SU-DHL-6 (cell line): ENCODE data around the gene KCNK1.

Experiments used
- H2AFZ ChIP-seq: fragments of 200-600 bp; sonication (generic); 2 replicates; pipeline ENCODE4 v1.6.1; 2014; ENCODE audit warnings: low read depth, mild to moderate bottlenecking, moderate library complexity, mixed read lengths, antibody characterized with exemption, low read length; ENCODE audit not compliant: severe bottlenecking
- H3F3A ChIP-seq: fragments of 200-600 bp; shearing (Covaris generic); 2 replicates; pipeline ENCODE4 v1.6.0; 2016; ENCODE audit warnings: antibody characterized with exemption, mild to moderate bottlenecking; ENCODE audit not compliant: insufficient read depth
- H3K27ac ChIP-seq: fragments of 200-600 bp; sonication (generic); 2 replicates; pipeline ENCODE4 v1.5.1; 2016; ENCODE audit warnings: low read depth, mild to moderate bottlenecking, low read length, moderate library complexity, mixed read lengths
- H3K27me3 ChIP-seq: fragments of 200-600 bp; sonication (generic), shearing (Covaris generic); 2 replicates; pipeline ENCODE4 v1.6.0; 2014; ENCODE audit warnings: mild to moderate bottlenecking, low read length
- H3K36me3 ChIP-seq: fragments of 200-600 bp; sonication (generic); 2 replicates; pipeline ENCODE4 v1.6.1; 2014; ENCODE audit warnings: mild to moderate bottlenecking, low read length, mixed read lengths
- H3K4me2 ChIP-seq: fragments of 300-600, 200-600 bp; shearing (Covaris generic), sonication (generic); 2 replicates; pipeline ENCODE4 v1.6.0; 2014; ENCODE audit warnings: low read length, low read depth, mild to moderate bottlenecking; ENCODE audit not compliant: poor library complexity, severe bottlenecking
- H3K4me3 ChIP-seq: fragments of 200-600 bp; sonication (generic); 2 replicates; pipeline ENCODE4 v1.5.1; 2014; ENCODE audit warnings: antibody characterized with exemption, low read length, mild to moderate bottlenecking, mixed read lengths; ENCODE audit not compliant: insufficient read depth, poor library complexity, severe bottlenecking
- H3K79me2 ChIP-seq: fragments of 200-600 bp; sonication (generic); 2 replicates; pipeline ENCODE4 v1.6.1; 2014; ENCODE audit warnings: mild to moderate bottlenecking, low read length, moderate library complexity; ENCODE audit not compliant: insufficient read depth
- H3K9ac ChIP-seq: fragments of 200-600 bp; sonication (generic); 2 replicates; pipeline ENCODE4 v1.7.0; 2014; ENCODE audit warnings: mild to moderate bottlenecking, low read length
- H3K9me2 ChIP-seq: fragments of 200-600 bp; sonication (generic); replicated peaks from 2 replicates; pipeline ENCODE4 v1.6.1; 2014; ENCODE audit warnings: low read length; ENCODE audit not compliant: insufficient read depth
- H3K9me3 ChIP-seq: fragments of 200-600 bp; sonication (generic); 2 replicates; pipeline ENCODE4 v1.6.1; 2014; ENCODE audit warnings: low read length, mixed read lengths; ENCODE audit not compliant: insufficient read depth
- H4K20me1 ChIP-seq: fragments of 200-600 bp; sonication (generic); 2 replicates; pipeline ENCODE4 v1.6.1; 2014; ENCODE audit warnings: low read depth, mild to moderate bottlenecking, antibody characterized with exemption, low read length, moderate library complexity, mixed read lengths
- EZH2phosphoT487 ChIP-seq: fragments of 200-600 bp; sonication (generic), shearing (Covaris generic); conservative IDR thresholded peaks from 2 replicates; pipeline ENCODE4 v1.6.1; 2018; ENCODE audit warnings: mild to moderate bottlenecking, antibody characterized with exemption, low read length, moderate library complexity, mixed read lengths
- TF ChIP-seq, protein P1 (sequence below): fragments of 200-600 bp; sonication (generic); IDR thresholded peaks from one replicate; pipeline ENCODE4 v1.5.1; 2017; ENCODE audit warnings: antibody characterized with exemption, mild to moderate bottlenecking, low read length, moderate library complexity; ENCODE audit not compliant: insufficient read depth, poor library complexity, severe bottlenecking

The KCNK1 gene

DNA sequence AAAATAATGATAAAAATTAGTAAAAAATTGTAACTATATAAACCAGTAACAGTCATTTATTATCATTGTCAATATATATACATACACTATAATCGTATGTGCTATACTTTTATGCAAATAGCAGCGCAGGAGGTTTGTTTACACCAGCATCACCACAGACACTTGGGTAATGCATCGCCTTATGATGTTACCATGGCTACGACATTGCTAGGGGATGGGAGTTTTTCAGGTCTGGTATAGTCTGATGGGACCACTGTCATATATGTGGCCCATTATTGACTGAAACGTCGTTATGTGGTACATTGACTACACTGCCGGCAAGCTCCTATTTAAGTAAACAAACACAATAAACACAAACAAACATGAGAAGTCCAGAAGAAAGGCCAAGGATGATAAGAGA is 45.6 kb downstream of the KCNK1 start:
- no peaks in the 10 kb centered on the region for H3K79me2 ChIP-seq
- no peaks in the 10 kb centered on the region for H3F3A ChIP-seq
- no peak overlapping the region for H2AFZ ChIP-seq
- no peaks in the 10 kb centered on the region for H4K20me1 ChIP-seq
- H3K27me3 ChIP-seq: no peaks in the 10 kb centered on the region
- no peak for TF ChIP-seq EZH2phosphoT487
- TF ChIP-seq, protein P1, sequence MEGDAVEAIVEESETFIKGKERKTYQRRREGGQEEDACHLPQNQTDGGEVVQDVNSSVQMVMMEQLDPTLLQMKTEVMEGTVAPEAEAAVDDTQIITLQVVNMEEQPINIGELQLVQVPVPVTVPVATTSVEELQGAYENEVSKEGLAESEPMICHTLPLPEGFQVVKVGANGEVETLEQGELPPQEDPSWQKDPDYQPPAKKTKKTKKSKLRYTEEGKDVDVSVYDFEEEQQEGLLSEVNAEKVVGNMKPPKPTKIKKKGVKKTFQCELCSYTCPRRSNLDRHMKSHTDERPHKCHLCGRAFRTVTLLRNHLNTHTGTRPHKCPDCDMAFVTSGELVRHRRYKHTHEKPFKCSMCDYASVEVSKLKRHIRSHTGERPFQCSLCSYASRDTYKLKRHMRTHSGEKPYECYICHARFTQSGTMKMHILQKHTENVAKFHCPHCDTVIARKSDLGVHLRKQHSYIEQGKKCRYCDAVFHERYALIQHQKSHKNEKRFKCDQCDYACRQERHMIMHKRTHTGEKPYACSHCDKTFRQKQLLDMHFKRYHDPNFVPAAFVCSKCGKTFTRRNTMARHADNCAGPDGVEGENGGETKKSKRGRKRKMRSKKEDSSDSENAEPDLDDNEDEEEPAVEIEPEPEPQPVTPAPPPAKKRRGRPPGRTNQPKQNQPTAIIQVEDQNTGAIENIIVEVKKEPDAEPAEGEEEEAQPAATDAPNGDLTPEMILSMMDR: no peak
- H3K9me2 ChIP-seq: no peaks in the 10 kb centered on the region
- H3K4me2 ChIP-seq: no peak overlapping the region
- no peak overlapping the region for H3K4me3 ChIP-seq
- no peaks in the 10 kb centered on the region for H3K36me3 ChIP-seq
- H3K9ac ChIP-seq: no peak overlapping the region
- H3K27ac ChIP-seq: no peak overlapping the region
- H3K9me3 ChIP-seq: no peaks in the 10 kb centered on the region

DNA sequence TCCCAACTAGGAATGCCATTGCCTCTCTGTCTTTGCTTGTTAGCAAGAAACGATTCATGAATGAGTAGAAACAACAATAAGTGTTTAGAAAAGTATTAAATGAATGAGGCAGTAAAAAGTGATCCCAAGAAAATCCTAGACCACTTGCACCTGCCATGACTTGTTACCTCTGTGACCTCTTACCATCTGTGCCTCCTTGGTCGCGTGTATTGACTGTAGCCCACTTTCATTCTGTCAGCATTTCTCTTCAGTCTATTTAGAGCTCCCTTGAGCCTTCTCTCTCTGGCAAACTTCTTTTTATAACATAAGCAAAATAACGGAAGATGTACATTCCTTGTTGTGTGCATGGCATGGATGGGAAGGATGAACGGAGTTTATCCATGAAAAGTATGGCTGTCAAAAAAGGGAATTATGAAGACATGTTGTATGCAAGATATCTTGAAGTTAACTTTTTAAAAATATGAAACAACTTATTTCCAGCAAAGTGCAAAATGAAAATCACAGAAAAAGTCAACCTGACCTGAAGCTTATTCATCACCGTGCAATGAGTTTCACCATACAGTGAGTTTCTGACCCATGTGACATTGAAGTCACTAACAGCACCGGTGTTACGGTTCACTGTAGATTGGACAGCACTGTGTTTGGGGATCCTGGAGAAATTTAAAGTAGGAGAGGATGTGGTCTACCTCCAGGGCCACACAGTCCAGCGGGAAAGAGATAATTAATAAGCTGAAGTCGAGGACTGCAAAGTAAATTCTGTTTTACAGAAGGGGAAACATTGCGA is 47.7 kb downstream of the KCNK1 start:
- no peak overlapping the region for H3K4me2 ChIP-seq
- H3K27me3 ChIP-seq: no peaks in the 10 kb centered on the region
- no peaks in the 10 kb centered on the region for H3K79me2 ChIP-seq
- H3K4me3 ChIP-seq: no peak overlapping the region
- no peaks in the 10 kb centered on the region for H3K9me2 ChIP-seq
- no peaks in the 10 kb centered on the region for H4K20me1 ChIP-seq
- H3K9ac ChIP-seq: no peak overlapping the region
- H3K27ac ChIP-seq: no peak overlapping the region
- H3F3A ChIP-seq: no peaks in the 10 kb centered on the region
- no peaks in the 10 kb centered on the region for H3K9me3 ChIP-seq
- TF ChIP-seq, protein P1: no peak
- TF ChIP-seq EZH2phosphoT487: no peak
- H2AFZ ChIP-seq: no peak overlapping the region
- H3K36me3 ChIP-seq: no peaks in the 10 kb centered on the region

DNA sequence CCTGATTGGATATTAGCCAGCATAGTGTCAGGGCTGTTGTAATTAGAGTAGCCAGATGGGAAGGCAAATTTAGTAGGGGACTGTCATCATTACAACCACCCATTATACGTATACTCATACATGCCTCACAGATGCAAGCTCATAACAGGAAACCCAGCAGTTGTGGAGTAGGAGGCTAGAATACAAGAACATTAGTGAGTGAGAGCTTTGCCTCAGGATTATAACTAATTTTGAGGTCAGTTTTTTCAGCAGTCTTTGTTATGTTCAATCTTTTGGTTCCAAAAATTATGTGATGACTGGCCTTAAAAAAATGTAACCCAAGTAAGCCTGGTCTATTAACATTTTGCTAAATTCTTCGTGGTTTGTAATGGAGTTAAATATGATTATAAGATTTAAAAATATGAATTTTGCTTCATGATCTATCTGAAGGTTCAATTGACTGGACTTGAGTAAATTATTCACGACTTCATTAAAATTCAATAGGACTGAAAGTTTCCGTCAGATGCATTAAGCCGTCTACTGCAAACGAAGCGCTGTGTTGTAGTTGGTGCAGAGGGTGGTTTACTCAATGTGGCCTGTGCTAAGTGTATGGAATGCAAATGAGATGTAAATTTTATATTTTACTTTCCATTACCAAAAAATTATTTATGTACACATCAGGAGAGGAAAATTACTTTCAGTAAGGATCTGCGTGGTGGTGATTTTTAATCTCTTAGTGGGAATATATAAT is 48.8 kb downstream of the KCNK1 start:
- Histone ChIP-seq H3K27ac (no peak overlapping the region), H3K36me3 (no peaks in the 10 kb centered on the region), H3K79me2 (no peaks in the 10 kb centered on the region), H3K9ac (no peak overlapping the region), H3K4me3 (no peak overlapping the region), H3K9me2 (no peaks in the 10 kb centered on the region), H3K4me2 (no peak overlapping the region), H3F3A (no peaks in the 10 kb centered on the region), H3K9me3 (no peaks in the 10 kb centered on the region), H4K20me1 (no peaks in the 10 kb centered on the region), H2AFZ (no peak overlapping the region), H3K27me3 (no peaks in the 10 kb centered on the region)
- TF ChIP-seq, protein P1: no peak
- no peak for TF ChIP-seq EZH2phosphoT487
